UCSD-AML1 (cell line): ENCODE results near the gene TASP1.
"Not testable (repeated sequence)": the region's sequence is repeated elsewhere in the genome, so short reads cannot be mapped to it uniquely, and the experiment has no call there.

Experiments used
- DNase-seq: peaks from one replicate; lab custom pipeline; 2025; ENCODE audit not compliant: unreplicated experiment; lab: John Stamatoyannopoulos, UW

Gene TASP1

DNA sequence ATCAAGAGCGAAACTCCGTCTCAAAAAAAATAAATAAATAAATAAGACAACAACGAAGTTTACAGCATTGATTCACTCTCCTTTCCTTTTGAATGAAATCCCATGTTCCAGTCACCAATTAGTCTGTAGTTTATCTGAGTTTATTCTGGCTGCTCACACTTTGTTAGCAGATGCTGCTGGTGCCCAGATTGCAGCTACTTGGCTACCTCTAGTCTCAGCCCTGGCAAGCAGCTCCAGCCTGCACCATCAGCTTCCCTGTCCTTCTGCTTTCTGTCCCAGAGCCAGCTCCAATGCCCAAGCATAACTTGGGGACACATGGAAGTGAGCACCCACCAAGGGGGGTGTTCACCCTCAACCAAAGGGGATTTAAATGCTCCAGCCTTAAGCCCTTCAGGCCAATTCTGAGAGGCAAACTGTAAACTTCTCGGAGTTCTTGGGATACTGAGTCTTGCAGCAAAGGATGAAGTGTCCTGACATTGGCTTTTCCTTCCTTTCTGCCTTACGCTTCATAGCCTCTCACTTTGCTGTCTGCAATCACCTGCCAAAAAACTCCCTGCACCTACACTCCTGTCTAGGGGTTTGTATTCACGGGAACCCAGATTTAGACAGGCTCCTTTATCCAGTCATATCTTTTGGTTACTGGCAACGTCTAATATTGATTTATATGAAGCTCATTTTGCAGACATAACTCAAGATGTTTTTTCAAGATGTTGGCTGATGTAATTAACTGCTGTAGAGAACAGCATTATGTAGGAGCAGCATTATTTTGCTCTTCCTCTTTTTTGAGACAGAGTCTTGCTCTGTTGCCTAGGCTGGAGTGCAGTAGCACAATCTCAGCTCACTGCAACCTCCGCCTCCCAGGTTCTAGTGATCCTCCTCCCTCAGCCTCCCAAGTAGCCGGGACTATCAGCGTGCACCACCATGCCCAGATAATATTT lies 9.8 kb upstream of the TASP1 start:
- no peak for DNase-seq

DNA sequence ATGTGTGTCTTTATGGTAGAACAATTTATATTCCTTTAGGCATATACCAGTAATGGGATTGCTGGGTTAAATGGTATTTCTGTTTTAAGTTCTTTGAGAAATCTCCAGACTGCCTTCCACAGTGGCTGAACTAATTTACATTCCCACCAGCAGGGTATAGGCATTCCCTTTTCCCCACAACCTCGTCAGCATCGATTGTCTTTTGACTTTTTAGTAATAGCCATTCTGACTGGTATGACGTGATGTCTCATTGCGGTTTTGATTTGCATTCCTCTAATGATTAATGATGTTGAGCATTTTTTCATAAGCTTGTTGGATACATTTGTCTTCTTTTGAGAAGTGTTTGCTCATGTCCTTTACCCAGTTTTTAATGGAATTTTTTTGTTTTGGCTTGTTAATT lies 5.3 kb upstream of the TASP1 start:
- DNase-seq: no peak

DNA sequence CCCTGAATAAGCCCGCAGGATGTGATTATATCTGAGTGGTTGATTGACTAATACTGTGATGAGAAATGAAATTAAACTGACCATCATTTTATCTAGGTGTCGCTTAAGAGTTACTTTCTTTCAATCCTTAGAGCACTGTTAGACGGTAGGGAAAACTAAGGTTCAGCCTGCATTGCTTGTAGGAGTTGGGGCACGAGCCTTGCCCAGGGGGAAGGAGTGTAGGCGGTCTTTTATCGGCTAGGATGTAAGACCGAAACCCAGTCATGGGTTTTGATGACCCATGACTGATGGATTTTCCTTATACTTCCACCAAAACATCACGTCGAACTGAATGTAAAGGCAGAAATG lies 392 bp upstream of the TASP1 start:
- DNase-seq: no peak

DNA sequence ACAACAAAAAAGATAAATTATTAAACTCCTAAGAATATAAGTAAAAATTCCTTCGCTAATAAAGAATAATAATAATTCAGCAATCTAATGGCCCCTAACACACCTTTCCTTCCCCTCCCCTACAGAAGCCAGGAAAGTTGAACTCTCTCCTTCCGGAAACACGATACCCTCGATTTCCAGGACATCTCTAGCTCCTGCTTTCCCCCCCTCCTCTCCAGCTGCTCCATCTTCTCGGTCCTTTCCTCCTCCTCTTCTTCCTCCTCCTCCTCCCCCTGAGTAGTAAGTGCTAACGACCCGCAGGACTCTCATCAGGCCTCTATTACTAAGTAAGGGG lies 603 bp downstream of the TASP1 start:
- no peak for DNase-seq

DNA sequence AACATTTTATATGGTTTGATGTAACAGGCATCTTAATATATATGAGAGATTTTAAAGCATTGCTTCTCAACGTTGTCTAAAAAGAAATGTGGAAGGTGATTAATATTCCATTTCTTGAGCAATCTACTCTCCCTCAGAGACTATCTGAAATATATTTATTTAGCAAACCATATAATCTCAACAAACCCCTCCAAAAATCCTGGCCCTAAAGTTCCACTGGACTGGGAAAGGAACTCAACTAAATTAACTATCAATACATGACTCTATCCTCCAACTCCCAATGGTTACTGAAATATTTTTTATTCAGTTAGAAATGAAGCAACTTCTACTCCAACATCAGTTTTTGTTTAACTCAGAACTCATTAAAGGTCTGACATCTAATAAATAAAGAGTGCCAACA lies 6.3 kb downstream of the TASP1 start:
- no peak for DNase-seq

DNA sequence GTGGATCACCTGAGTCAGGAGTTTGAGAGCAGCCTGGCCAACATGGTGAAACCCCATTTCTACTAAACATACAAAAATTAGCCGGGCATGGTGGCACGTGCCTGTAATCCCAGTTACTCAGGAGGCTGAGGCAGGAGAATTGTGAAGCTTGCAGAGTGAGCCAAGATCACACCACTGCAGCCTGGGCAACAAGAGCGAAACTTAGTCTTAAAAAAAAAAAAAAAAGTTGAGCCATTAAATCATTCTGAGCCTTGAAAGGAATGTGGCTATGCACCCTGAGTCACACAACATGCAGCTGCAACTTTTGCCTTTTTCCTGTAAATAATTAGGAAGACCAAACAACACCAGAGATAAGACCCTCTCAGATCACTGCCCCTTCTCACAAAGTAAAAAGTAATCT lies 11.2 kb downstream of the TASP1 start:
- DNase-seq: not testable (repeated sequence)

DNA sequence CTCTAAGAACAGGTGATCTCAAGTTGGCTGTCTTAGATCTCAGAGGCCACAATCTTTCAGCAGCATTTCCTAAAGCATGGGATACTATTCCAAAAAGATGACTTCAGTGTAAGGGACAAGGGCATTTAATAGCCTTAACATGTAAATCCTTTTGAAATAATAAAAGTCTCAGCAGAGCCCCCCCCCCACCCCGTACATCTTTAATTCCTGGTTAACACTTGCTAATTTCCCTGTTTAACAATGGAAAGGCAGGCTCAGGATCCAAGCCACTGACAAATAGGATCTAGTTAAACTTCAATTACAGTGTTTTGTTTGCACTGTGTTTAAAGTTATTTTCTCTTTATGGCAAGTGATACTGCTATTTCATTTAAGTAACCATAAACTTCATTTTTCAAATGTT lies 12.0 kb downstream of the TASP1 start:
- DNase-seq: no peak

DNA sequence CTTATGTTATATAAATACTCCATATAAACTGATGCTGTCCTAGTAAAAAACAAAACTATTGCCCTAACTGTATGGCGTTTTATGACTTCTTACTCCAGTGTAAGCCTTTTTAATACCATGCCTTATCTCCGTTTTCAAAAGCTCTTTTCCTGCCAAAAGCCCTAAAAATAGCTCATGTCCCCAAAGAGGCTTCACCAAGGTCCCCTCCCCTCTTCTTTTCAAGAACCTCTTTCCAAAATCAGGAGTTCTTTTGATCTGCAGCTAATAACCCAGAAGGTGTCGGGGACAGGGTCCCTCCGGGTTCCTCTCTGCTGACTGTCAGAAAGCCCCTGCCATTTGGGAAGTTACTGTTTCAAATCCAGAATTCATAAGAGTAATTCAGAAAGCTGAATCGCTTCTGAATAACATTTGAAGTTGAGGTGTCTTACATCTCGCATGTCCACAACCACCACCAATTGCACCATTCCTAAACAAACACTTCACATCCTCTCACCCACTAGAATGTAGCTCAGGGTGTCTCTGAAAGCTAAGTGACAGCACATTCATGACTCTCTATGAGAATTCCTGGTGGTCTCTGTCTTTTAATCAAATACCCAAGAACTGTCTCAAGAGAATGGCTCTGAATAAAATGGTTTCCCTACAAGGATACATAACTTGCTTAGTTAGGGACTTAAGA lies 13.3 kb downstream of the TASP1 start:
- no peak for DNase-seq

DNA sequence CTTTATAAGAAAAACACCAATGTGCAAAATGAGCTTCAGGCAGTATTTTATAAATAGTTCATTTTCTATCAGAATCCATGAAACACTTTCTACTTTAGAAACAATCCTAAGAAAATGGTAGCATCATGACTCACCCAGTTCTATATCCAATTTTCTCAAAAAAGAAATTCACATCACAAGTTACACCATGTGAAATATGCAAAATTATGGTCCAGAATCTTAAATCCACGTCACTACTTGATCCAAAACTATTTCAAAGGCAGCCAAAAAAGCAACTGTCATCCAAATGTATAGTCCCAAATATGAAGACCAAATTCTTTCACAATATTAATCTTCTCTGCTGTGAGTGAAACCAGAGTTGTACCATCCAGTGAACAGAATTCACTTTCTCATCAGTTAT lies 19.3 kb downstream of the TASP1 start:
- not testable (repeated sequence) for DNase-seq

DNA sequence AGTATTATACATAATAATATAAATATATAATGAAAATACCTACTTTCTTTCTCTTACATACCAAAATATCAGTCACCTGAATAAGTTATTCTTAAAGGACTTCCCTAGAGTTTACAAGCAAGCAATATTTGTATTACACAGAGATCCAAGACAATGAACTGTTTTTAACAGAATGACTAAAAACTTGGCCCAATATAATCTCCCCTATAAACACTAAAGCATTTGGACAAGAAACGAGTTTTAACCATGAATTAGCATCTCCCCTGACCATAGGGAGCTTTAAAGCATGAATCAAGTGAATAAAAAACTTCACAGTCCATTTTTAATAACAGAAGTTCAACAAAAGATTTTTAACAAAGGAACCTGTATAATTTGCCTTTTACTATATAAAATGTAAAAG lies 20.3 kb downstream of the TASP1 start:
- DNase-seq: not testable (repeated sequence)

DNA sequence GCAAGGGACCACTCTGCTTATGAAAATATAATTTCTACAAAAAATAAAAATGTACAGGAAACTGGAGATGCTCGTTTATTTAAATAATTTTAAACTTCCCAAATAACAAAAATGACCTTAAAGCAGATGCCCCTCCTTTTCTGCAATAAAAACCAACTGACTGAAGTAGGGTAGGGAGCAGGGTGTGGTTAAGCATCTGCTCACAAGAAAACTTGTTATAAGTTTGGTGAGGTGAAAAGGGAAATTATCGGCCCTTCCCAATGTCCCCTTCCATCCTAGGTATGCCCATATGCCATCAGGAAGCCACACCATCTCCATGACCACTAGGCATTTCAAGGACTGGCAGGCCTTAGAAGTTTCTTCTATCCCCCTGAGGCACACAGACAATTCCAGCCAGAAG lies 21.1 kb downstream of the TASP1 start:
- not testable (repeated sequence) for DNase-seq

DNA sequence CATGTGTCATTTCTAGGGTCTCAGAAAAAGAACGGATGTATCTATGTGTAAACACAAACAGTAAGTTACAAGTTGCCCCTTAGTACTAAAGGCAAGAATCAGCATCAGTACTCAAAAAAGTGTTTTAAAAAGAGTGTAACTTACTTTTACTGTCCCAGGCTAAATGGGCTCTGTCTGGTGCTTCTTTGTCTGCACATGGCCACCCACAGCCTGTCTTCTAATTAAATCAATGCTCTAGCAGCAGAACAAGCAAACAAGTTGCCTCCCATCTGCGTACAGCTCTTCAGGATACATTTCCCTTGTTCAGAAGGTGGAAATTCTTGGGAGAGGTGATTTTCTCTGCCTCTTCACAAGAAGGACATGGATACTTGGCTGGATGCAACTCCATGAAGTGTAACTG lies 22.0 kb downstream of the TASP1 start:
- DNase-seq: not testable (repeated sequence)

DNA sequence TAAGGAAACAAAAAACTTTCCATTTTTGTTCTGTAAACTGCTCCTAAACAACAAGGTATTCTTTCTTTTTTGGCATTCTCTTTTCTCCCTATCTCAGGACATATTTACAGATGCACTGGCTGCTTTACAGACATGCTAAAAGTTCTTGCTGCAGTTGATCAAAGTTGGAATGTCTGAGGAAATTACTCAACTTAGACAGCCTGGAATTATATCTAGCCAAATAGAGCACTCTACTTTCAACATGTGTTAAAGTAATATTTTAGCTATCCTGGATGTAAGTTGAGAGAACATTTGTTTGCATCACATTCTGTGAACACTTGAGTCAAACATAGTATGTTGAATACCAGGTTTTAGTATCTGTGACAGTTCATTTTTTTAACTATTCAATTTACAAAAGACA lies 24.8 kb downstream of the TASP1 start:
- no peak for DNase-seq

DNA sequence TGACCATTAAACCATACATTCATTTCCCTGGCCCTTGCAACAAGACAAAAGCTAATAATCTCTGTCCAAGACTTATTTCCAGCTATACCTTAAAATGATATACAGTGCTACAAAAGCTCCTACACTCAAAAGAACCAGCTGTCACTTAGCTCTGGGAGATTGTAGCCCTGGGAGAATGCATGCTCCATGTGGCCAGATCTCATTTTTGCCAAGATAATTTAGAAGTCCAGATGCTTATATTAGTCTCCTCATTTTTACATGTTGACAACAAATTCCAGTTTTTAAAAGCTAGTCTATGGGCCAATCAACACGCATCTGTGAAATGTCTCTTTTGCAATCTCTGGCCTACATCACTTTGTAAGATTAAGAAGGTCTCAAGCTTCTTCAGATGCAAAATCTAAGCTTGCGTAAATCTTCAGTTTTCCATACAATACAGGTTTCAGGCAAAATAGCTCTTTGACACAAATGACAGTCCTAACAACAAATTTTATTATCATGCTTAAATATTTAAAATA lies 27.1 kb downstream of the TASP1 start:
- no peak for DNase-seq

DNA sequence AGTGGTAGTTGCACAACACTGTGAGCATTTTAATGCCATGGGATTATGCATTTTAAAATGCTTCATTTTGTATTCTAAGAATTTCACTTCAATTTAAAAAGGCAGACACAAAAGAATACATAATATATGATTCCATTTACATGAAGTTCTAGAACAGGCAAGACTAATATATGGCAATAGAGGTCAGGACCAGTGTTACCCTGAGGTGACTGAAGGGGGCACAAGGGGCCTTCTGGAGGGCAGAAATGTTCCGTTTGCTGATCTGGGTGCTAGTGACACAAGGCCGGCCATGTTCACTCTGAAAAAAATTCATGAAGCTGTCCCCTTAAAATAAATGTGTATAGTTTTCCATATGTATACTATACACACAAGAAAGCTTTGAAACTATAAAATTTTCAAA lies 28.5 kb downstream of the TASP1 start:
- DNase-seq: no peak

DNA sequence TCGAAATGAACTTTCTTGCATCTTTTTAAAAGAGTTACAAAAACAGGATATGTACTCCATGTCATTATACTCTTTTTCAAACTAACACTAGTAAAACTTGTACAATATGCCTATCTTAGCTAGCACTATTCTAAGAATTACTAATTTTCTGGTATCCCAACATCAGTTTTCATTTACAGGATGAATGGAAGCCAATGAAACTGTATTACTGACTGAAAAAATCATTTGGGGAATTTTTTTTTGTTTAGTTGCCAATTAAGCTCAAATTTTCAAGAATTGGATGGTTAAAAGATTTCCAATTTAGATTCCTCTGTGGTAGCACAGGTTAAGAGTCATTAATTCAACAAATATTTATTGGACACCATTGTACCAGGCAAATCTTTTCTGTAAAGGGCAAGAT lies 30.7 kb downstream of the TASP1 start:
- DNase-seq: no peak

DNA sequence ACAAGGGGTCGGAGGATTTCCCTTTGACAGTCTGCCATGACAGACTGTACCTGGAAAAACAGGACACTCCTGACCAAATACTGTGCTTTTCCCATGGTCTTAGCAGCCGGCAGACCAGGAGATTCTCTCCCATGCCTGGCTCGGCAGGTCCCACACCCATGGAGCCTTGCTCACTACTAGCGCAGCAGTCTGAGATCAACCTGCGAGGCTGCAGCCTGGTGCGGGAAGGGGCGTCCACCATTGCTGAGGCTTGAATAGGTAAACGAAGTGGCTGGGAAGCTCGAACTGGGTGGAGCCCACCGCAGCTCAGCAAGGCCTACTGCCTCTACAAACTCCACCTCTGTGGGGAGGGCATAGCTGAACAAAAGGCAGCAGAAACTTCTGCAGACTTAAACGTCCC lies 45.3 kb downstream of the TASP1 start:
- DNase-seq: not testable (repeated sequence)

DNA sequence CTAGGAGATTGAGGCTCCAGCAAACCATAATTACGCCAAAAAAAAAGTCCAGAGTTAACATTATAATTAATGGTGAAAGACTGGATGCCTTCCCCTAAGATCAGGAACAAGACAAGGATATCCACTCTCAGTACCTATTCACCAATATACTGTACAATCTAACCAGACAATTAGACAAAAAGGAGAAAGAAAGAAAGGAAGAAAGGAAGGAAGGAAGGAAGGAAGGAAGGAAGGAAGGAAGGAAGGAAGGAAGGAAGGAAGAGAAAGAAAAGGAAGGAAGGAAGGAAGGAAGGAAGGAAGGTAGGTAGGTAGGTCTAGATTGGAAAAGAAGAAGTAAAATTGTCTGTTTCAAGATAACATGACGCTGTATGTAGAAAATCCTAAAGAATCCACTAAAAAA lies 50.7 kb downstream of the TASP1 start:
- DNase-seq: no peak

DNA sequence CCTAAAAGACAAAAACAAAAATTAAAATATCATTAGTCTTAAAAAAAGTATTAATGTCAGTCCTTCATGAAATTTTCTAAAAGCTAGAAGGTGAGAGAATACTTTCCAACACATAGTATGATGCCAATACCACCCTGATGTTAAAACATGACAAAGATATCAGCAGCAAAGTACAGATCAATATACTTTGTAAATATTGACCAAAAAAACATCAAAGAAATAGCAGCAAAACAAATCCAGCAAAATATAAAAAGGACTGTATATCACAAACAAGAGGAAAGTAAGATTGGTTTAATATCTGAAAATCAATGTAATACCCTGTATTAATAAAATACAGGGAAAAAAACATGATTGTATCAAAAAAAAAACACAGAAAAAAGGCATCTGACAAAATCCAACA lies 51.4 kb downstream of the TASP1 start:
- no peak for DNase-seq

DNA sequence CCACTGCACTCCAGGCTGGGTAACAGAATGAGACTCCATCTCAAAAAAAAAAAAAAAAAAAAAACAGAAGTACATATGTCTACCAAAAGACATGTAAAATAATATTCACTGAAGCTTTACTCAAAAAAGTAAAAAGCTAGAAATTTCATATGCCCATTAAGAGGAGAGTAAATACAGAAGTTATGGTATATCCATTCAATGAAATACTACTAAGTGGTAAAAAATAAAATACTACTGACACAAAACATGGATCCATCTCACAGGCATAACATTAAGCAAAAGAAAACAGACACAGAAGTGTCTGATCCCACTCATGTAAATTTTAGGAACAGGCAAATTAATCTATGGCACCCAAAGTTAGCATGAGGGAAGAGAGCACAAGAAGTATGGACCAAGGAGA lies 52.6 kb downstream of the TASP1 start:
- no peak for DNase-seq

DNA sequence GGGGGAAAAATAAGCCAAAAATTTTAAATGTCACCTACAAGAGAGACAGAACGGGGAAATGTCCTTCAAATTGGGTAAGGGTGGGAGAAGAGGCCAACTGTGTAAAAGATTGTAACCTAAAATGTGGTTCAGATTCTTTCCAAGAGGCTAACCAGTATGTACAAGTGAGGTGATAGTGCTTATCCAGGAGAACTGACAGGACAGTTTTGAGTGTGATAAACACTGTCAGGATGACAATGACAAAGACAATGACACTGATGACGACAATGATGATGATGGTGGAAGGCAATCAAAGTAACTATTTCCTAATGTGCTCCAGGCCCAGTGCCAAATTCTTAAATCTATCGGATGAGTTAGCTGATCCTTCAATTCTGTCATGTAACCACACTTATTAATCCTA lies 57.3 kb downstream of the TASP1 start:
- no peak for DNase-seq

DNA sequence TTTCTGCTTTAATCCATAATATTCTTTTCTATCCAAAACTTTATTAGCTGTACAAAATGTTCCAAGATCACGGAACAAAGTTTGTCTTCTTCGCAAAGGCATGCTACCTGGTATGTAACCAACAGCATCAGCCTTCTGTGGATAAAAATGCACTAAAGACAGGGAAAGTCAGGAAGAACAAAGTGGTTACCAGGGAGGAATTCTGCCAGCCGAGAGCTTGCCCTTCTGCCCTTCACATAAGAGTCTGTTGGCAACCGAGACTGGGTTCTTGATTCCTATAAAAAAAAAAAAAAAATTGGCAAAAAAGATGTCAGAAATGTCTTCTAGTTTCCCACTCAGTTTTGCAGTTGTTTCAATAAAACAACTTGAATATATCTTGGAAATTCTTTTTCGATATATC lies 58.0 kb downstream of the TASP1 start:
- no peak for DNase-seq

DNA sequence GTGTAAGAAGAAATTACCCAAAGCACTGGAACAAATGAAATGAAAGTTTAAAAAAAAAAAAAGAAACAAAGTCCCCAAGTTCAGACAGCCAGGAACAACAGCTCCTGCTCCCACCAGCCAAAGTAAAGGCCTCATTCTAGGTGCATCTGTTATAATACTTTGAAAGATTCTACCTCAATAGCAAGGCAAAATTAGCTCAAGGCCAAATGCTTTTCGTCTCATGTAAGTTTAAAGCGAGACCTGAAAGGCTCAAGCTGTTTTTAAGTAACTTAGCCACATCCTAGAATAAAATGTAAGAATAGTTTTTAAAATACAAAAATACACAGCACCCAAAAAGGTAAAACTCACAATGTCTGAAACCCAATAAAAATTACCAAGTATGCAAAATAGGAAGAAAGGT lies 64.7 kb downstream of the TASP1 start:
- no peak for DNase-seq
